PC-9 (cell line): ENCODE data around the gene HIBCH.

Experiments
- EZH2 ChIP-seq: fragments of 200-600 bp; sonication (generic); IDR thresholded peaks from 2 replicates; pipeline ENCODE4 v1.8.0; 2017; ENCODE audit warnings: antibody characterized with exemption, low read depth
- TF ChIP-seq, protein P1 (sequence below): fragments of 200-600 bp; sonication (generic); conservative IDR thresholded peaks from 2 replicates; pipeline ENCODE4 v1.6.1; 2017; ENCODE audit warnings: mixed run types, antibody characterized with exemption, mild to moderate bottlenecking, moderate library complexity

DNA sequence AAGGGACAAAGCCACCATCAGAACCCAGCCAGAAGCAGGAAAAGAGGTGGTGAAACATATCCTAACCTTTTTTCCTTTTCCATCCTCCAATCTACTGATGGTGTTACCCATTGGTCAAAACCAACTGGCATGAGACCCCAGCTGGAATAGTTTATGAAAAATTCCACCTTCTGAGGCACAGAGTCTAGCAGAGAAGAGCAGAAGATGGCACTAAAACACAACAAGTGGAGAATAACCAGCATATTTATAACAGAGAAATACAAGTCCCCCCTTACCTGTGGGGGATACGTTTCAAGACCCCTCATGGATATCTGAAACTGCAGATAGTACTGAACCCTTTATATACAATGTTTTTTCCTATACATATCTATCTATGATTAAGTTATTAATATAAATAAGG is 18.8 kb upstream of the HIBCH start:
- TF ChIP-seq, protein P1, sequence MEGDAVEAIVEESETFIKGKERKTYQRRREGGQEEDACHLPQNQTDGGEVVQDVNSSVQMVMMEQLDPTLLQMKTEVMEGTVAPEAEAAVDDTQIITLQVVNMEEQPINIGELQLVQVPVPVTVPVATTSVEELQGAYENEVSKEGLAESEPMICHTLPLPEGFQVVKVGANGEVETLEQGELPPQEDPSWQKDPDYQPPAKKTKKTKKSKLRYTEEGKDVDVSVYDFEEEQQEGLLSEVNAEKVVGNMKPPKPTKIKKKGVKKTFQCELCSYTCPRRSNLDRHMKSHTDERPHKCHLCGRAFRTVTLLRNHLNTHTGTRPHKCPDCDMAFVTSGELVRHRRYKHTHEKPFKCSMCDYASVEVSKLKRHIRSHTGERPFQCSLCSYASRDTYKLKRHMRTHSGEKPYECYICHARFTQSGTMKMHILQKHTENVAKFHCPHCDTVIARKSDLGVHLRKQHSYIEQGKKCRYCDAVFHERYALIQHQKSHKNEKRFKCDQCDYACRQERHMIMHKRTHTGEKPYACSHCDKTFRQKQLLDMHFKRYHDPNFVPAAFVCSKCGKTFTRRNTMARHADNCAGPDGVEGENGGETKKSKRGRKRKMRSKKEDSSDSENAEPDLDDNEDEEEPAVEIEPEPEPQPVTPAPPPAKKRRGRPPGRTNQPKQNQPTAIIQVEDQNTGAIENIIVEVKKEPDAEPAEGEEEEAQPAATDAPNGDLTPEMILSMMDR = no peak
- no peak for TF ChIP-seq EZH2
